GM10847 (cell line): ENCODE results near the gene GPR155.

Experiments used
- POLR2A ChIP-seq: IDR thresholded peaks from 2 replicates; pipeline ENCODE4 v1.6.1; 2011; ENCODE audit not compliant: insufficient read length; ENCODE audit errors: extremely low read depth

GPR155 gene

GRCh38 chr2:174465327-174465726, 21.5 kb downstream of the GPR155 start:
- no peak for TF ChIP-seq POLR2A

- TF ChIP-seq POLR2A: no peak
These were observed 25.6 kb downstream of the GPR155 start for GRCh38 chr2:174461221-174461620.

GRCh38 chr2:174454566-174454965, 32.3 kb downstream of the GPR155 start:
- TF ChIP-seq POLR2A: no peak

GRCh38 chr2:174450021-174450816, 36.6 kb downstream of the GPR155 start:
- TF ChIP-seq POLR2A: no peak

GRCh38 chr2:174449033-174449432, 37.8 kb downstream of the GPR155 start:
- no peak for TF ChIP-seq POLR2A

GRCh38 chr2:174446531-174446930, 40.3 kb downstream of the GPR155 start:
- no peak for TF ChIP-seq POLR2A

- TF ChIP-seq POLR2A: no peak
These were observed 41.6 kb downstream of the GPR155 start for GRCh38 chr2:174445248-174445647.

- TF ChIP-seq POLR2A: no peak
These were observed 42.1 kb downstream of the GPR155 start for GRCh38 chr2:174444761-174445160.

GRCh38 chr2:174442546-174443510, 44.0 kb downstream of the GPR155 start:
- no peak for TF ChIP-seq POLR2A

- TF ChIP-seq POLR2A: no peak
These were observed 46.9 kb downstream of the GPR155 start for GRCh38 chr2:174439950-174440349.

- no peak for TF ChIP-seq POLR2A
These were observed 47.5 kb downstream of the GPR155 start for GRCh38 chr2:174439323-174439722.

- no peak for TF ChIP-seq POLR2A
These were observed 48.5 kb downstream of the GPR155 start for GRCh38 chr2:174438146-174438886.

- TF ChIP-seq POLR2A: no peak
These were observed 50.5 kb downstream of the GPR155 start for GRCh38 chr2:174436351-174436750.

- no peak for TF ChIP-seq POLR2A
These were observed 54.9 kb downstream of the GPR155 start for GRCh38 chr2:174431902-174432301.

GRCh38 chr2:174430066-174430465, 56.8 kb downstream of the GPR155 start:
- no peak for TF ChIP-seq POLR2A
